C4-2B (cell line): Measurements from ENCODE around the gene PAH.

Source experiments
- H3K27ac ChIP-seq: fragments of 450-650 bp; 2 replicates; pipeline ENCODE4 v1.5.1; 2017
- ZFX ChIP-seq: fragments of 450-650 bp; IDR thresholded peaks from 2 replicates; pipeline ENCODE4 v1.6.1; 2017
- TF ChIP-seq, protein P1 (sequence below): fragments of 450-650 bp; conservative IDR thresholded peaks from 2 replicates; pipeline ENCODE4 v1.5.1; 2017; ENCODE audit warnings: mild to moderate bottlenecking

Gene PAH

DNA sequence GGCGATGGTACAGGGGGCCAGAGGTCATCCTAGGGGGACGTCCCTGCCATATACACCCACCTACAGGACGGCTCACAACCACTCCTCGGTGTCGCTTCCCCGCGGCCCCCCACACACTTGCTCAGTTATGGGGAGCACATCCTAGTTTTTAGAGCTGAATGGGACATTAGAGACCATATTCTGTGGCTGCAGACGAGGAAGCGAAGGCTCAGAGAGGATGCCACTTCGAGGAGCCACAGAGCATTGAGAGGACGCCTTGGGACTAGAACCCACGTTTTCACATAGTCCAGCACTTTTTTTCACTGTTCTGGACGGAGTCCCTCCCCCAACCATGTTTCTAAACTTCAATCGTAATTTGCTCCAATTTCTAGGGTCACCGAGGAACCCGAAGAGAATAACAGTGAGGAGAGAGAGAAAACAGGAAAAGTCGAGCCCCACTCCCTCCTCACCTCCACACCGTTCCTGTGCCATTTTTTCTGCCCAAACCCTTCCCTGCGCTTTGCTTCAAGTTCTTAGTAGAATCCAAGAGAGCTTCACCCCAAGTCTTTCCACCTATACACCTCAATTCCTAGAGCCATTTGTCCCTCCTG is 39.8 kb upstream of the PAH start:
- H3K27ac ChIP-seq = no peak overlapping the region
- TF ChIP-seq, protein P1, sequence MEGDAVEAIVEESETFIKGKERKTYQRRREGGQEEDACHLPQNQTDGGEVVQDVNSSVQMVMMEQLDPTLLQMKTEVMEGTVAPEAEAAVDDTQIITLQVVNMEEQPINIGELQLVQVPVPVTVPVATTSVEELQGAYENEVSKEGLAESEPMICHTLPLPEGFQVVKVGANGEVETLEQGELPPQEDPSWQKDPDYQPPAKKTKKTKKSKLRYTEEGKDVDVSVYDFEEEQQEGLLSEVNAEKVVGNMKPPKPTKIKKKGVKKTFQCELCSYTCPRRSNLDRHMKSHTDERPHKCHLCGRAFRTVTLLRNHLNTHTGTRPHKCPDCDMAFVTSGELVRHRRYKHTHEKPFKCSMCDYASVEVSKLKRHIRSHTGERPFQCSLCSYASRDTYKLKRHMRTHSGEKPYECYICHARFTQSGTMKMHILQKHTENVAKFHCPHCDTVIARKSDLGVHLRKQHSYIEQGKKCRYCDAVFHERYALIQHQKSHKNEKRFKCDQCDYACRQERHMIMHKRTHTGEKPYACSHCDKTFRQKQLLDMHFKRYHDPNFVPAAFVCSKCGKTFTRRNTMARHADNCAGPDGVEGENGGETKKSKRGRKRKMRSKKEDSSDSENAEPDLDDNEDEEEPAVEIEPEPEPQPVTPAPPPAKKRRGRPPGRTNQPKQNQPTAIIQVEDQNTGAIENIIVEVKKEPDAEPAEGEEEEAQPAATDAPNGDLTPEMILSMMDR = no peak
- TF ChIP-seq ZFX = no peak

DNA sequence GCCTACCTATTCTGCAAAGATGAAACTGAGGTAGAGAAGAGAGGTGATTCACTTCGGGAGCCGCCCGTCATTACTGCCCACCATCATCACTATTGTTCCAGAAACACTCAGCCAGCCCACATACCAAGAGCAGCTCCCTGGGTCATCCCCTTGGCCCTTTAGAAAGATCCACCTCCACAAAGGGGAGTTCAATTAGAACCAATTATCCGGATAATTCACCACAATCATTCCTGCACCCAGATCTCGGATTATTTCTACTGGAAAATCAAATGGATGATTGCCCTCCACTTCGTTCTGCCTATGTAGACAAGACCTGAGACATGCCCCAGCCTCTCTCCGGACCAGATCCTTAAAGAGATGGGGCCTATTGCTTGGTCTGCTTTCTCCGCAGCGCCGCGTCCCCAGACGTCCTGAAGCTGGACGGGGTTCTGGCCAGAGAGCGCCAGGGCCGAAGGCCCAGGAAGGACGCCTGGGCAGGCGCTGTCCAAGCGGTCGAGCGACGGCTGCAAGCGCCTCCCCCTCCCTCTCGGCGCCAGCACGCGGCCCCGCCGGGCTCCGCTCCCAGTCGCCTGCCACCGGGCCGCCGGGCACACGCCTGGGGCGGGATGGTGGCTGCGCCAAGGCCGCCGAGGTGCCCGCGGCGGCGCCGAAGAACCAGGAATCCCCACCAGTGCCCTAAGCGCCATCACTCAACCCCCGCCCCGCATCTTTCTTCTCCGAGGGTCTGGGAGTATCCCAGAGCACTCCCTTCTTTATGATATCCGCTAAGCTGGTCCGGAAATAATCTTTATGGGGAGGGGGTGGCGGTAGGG is 39.1 kb upstream of the PAH start:
- no peak overlapping the region for H3K27ac ChIP-seq
- TF ChIP-seq ZFX = no peak
- TF ChIP-seq, protein P1 = no peak

DNA sequence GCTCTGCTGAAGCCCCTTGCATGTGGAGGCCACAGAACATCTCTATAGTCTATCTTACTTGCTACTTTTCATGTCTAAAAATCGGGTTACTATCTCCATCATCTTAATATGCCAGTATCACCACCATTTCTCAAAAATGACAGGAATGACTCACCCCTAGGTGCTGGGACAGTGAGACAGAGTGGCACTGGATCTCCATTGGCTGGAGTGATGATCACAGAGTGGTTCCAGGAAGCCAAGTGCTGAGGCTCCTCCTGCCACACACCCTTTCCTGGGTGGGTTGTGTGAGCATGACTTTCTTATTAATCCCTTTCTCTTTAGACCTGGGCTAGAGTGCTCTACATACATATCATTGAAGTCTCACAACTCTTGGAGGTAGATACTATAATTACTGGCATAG is 37.1 kb upstream of the PAH start:
- TF ChIP-seq, protein P1 = no peak
- TF ChIP-seq ZFX = no peak
- no peak overlapping the region for H3K27ac ChIP-seq

- no peak overlapping the region for H3K27ac ChIP-seq
- TF ChIP-seq ZFX = no peak
- TF ChIP-seq, protein P1 = no peak
Measured at GRCh38 chr12:102953221-102953620, 36.2 kb upstream of the PAH start.

DNA sequence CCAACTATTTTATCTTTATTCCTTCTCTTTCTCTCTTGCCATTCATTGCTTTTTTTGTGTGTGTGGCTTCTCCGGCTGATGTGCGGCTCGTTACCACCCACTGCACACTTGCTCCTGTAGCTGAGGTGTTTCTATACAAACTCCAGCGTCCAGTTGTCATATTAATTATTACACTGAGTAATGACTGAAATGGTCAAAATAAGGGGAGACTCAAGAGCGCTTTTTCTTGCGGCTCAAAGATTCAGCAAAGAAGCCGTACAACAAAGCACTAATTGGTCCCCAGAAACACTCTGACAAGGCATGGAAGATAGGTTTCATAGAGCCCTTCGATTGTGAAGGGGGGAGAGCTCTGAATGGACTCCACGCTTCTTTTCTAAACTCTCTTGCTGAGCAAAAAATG is 34.8 kb upstream of the PAH start:
- no peak overlapping the region for H3K27ac ChIP-seq
- TF ChIP-seq, protein P1 = no peak
- no peak for TF ChIP-seq ZFX

DNA sequence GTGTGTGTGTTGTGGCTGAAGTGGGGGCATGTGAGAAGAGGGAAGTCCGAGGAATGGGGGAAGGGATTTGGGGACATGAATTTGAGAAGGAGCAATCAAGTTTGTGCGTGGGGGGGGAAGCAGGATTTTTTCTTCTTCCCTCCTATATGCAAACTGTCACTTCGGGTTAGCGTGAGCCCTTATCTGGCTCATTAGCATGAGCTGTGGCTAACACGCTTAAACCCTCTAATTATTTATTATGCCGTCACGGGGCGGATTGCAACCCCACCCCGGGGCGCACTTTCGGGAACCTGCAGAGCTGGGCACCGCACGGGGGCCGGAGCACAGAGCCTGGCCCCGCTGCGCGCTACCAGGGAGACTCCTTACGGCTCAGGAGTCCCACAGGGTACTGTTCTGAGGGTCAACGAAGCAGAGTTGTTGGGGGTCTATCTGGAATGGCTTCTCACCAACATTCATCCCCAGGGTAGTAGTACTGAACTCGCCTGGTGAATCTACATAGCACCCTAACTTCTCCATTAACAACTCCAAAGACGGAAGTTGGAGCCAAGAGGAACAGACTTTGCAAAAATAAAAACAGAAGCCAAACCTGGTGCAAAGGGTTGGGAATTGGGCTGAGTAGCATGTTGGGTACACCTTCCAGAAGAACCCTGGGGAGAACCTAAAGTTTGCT is 34.0 kb upstream of the PAH start:
- TF ChIP-seq, protein P1 = no peak
- no peak for TF ChIP-seq ZFX
- no peak overlapping the region for H3K27ac ChIP-seq
